SK-N-SH treated with all-trans-retinoic acid at 6 μM for 48 hours (cell line): ENCODE measurements around the gene CCDC124.
"Not testable (repeated sequence)": the region's sequence is repeated elsewhere in the genome, so short reads cannot be mapped to it uniquely, and the experiment has no call there.

Source experiments
- ATAC-seq: fragments of 200-7000 bp; cut with Tn5 transposase; 3 replicates; pipeline ENCODE4 v1.9.1; 2020; ENCODE audit warnings: mild to moderate bottlenecking, moderate library complexity
- ARNTL ChIP-seq: fragments of 450-650 bp; formaldehyde crosslinking; IDR thresholded peaks from 2 replicates; pipeline ENCODE4 v1.5.0; 2020; ENCODE audit warnings: low read depth, mild to moderate bottlenecking, moderate library complexity, borderline replicate concordance
- BACH2 ChIP-seq: fragments of 250-450 bp; sonication (Bioruptor Pico); IDR thresholded peaks from 2 replicates; pipeline ENCODE4 v1.9.0; 2021; ENCODE audit warnings: mild to moderate bottlenecking, borderline replicate concordance
- CREB5 ChIP-seq: fragments of 250-450 bp; sonication (Bioruptor Pico); IDR thresholded peaks from 2 replicates; pipeline ENCODE4 v1.5.1; 2020; ENCODE audit warnings: low read depth, mild to moderate bottlenecking, moderate library complexity
- CSDC2 ChIP-seq: fragments of 250-450 bp; sonication (Bioruptor Pico); IDR thresholded peaks from 2 replicates; pipeline ENCODE4 v1.5.0; 2020; ENCODE audit warnings: mild to moderate bottlenecking, moderate library complexity
- CSRNP3 ChIP-seq: fragments of 250-450 bp; sonication (Bioruptor Pico); IDR thresholded peaks from 2 replicates; pipeline ENCODE4 v1.5.1; 2021; ENCODE audit warnings: mild to moderate bottlenecking, moderate library complexity
- ESRRG ChIP-seq: fragments of 250-450 bp; sonication (Bioruptor Pico); IDR thresholded peaks from 2 replicates; pipeline ENCODE4 v1.6.1; 2021; ENCODE audit warnings: mild to moderate bottlenecking
- GLIS3 ChIP-seq: fragments of 250-450 bp; sonication (Bioruptor Pico); IDR thresholded peaks from 2 replicates; pipeline ENCODE4 v1.5.0; 2020; ENCODE audit warnings: mild to moderate bottlenecking, moderate library complexity
- ISL1 ChIP-seq: fragments of 250-450 bp; sonication (Bioruptor Pico); IDR thresholded peaks from 2 replicates; pipeline ENCODE4 v2.1.2; 2022; ENCODE audit warnings: mild to moderate bottlenecking, moderate library complexity
- OSR1 ChIP-seq: fragments of 250-450 bp; sonication (Bioruptor Pico); IDR thresholded peaks from 2 replicates; pipeline ENCODE4 v1.8.0; 2022; ENCODE audit warnings: moderate library complexity, mild to moderate bottlenecking, inconsistent platforms
- POU6F1 ChIP-seq: fragments of 250-450 bp; sonication (Bioruptor Pico); IDR thresholded peaks from 2 replicates; pipeline ENCODE4 v1.8.0; 2021; ENCODE audit warnings: low read depth, mild to moderate bottlenecking, moderate library complexity, borderline replicate concordance
- PPARA ChIP-seq: fragments of 250-450 bp; sonication (Bioruptor Pico); IDR thresholded peaks from 2 replicates; pipeline ENCODE4 v1.5.0; 2020; ENCODE audit warnings: mild to moderate bottlenecking, borderline replicate concordance
- RARB ChIP-seq: fragments of 250-450 bp; sonication (Bioruptor Pico); IDR thresholded peaks from 2 replicates; pipeline ENCODE4 v1.8.0; 2021; ENCODE audit warnings: mild to moderate bottlenecking, moderate library complexity
- SNAI2 ChIP-seq: fragments of 250-450 bp; sonication (Bioruptor Pico); IDR thresholded peaks from 2 replicates; pipeline ENCODE4 v1.5.0; 2020; ENCODE audit warnings: mild to moderate bottlenecking, moderate library complexity
- TCF4 ChIP-seq: fragments of 250-450 bp; sonication (Bioruptor Pico); IDR thresholded peaks from 2 replicates; pipeline ENCODE4 v1.8.0; 2021; ENCODE audit warnings: mild to moderate bottlenecking, moderate library complexity, borderline replicate concordance
- TOX ChIP-seq: fragments of 250-450 bp; sonication (Bioruptor Pico); IDR thresholded peaks from 2 replicates; pipeline ENCODE4 v1.8.0; 2021; ENCODE audit warnings: mild to moderate bottlenecking, moderate library complexity, borderline replicate concordance
- TSHZ2 ChIP-seq: fragments of 250-450 bp; sonication (Bioruptor Pico); IDR thresholded peaks from 2 replicates; pipeline ENCODE4 v1.5.0; 2020; ENCODE audit warnings: mild to moderate bottlenecking, moderate library complexity
- ZC3H10 ChIP-seq: fragments of 250-450 bp; sonication (Bioruptor Pico); IDR thresholded peaks from 2 replicates; pipeline ENCODE4 v1.5.1; 2021; ENCODE audit warnings: mild to moderate bottlenecking, moderate library complexity
- ZFP3 ChIP-seq: fragments of 250-450 bp; sonication (Bioruptor Pico); IDR thresholded peaks from 2 replicates; pipeline ENCODE4 v1.5.0; 2020; ENCODE audit warnings: mild to moderate bottlenecking, moderate library complexity
- ZFP30 ChIP-seq: fragments of 450-650 bp; formaldehyde crosslinking; IDR thresholded peaks from 2 replicates; pipeline ENCODE4 v1.5.0; 2022; ENCODE audit warnings: mild to moderate bottlenecking, moderate library complexity
- ZNF565 ChIP-seq: fragments of 450-650 bp; formaldehyde crosslinking; conservative IDR thresholded peaks from 2 replicates; pipeline ENCODE4 v1.5.0; 2020; ENCODE audit warnings: low read depth, mild to moderate bottlenecking, moderate library complexity
- ZNF70 ChIP-seq: fragments of 450-650 bp; formaldehyde crosslinking; IDR thresholded peaks from 2 replicates; pipeline ENCODE4 v1.5.0; 2020; ENCODE audit warnings: mild to moderate bottlenecking, moderate library complexity
- ZNF8 ChIP-seq: fragments of 450-650 bp; formaldehyde crosslinking; IDR thresholded peaks from 2 replicates; pipeline ENCODE4 v1.5.0; 2020; ENCODE audit warnings: mild to moderate bottlenecking, moderate library complexity

Gene CCDC124

GRCh38 chr19:17886515-17886914, 46.3 kb upstream of the CCDC124 start:
- TF ChIP-seq OSR1 (no peak), TCF4 (CRISPR knock-in tag) (no peak), ESRRG (CRISPR knock-in tag) (no peak), ZFP30 (no peak), CREB5 (CRISPR knock-in tag) (no peak), TSHZ2 (CRISPR knock-in tag) (no peak), ARNTL (CRISPR knock-in tag) (no peak), POU6F1 (CRISPR knock-in tag) (no peak), ISL1 (CRISPR knock-in tag) (no peak), ZFP3 (no peak), CSDC2 (no peak), BACH2 (CRISPR knock-in tag) (no peak), ZNF565 (CRISPR knock-in tag) (no peak), SNAI2 (CRISPR knock-in tag) (no peak), ZNF8 (CRISPR knock-in tag) (no peak), ZNF70 (CRISPR knock-in tag) (no peak), ZC3H10 (CRISPR knock-in tag) (no peak), PPARA (no peak)

GRCh38 chr19:17887221-17887620, 45.6 kb upstream of the CCDC124 start:
- not testable (repeated sequence) for ATAC-seq

More at GRCh38 chr19:17886515-17886914, 46.3 kb upstream of the CCDC124 start:
- ATAC-seq = no peak

- no peak for TF ChIP-seq RARB (CRISPR knock-in tag)
- TF ChIP-seq OSR1 = no peak
- no peak for TF ChIP-seq ISL1 (CRISPR knock-in tag)
- TF ChIP-seq ESRRG (CRISPR knock-in tag) = no peak
- TF ChIP-seq CSRNP3 (CRISPR knock-in tag) = no peak
- TF ChIP-seq CSDC2 = no peak
- TF ChIP-seq TOX (CRISPR knock-in tag) = no peak
- no peak for TF ChIP-seq GLIS3 (CRISPR knock-in tag)
- TF ChIP-seq BACH2 (CRISPR knock-in tag) = no peak
- TF ChIP-seq ZNF8 (CRISPR knock-in tag) = no peak
- TF ChIP-seq POU6F1 (CRISPR knock-in tag) = no peak
- TF ChIP-seq SNAI2 (CRISPR knock-in tag) = no peak
- TF ChIP-seq PPARA = no peak
- TF ChIP-seq ZC3H10 (CRISPR knock-in tag) = no peak
- no peak for TF ChIP-seq ZFP30
- TF ChIP-seq CREB5 (CRISPR knock-in tag) = no peak
- no peak for TF ChIP-seq ZNF565 (CRISPR knock-in tag)
- no peak for TF ChIP-seq TSHZ2 (CRISPR knock-in tag)
- no peak for TF ChIP-seq ARNTL (CRISPR knock-in tag)
- no peak for TF ChIP-seq ZNF70 (CRISPR knock-in tag)
- ATAC-seq = no peak
These were observed 44.6 kb upstream of the CCDC124 start for GRCh38 chr19:17888260-17888659.
